ACHN (cell line): ENCODE results near the gene MBD2.
"Not testable (repeated sequence)": the region's sequence is repeated elsewhere in the genome, so short reads cannot be mapped to it uniquely, and the experiment has no call there.

ENCODE experiments used
- DNase-seq: peaks from one replicate; pipeline ENCODE4 v3.0.0-alpha.2; 2015
- in situ Hi-C: cut with HindIII; loops from 2 replicates; pipeline ENCODE4 v1.10.0; 2017; ENCODE audit warnings: low sequenced_read_pairs, low pct_ligation_motif_present, low pct_unique_long_range_greater_than_20kb

The MBD2 gene

GRCh38 chr18:54127759-54128378 is 96.6 kb downstream of the MBD2 start:
- peak; percentile 55 for DNase-seq
- in situ Hi-C loops: no loop called here

- no peak for DNase-seq
- in situ Hi-C loops: no loop called here
Measured at GRCh38 chr18:54125429-54125828, 99.0 kb downstream of the MBD2 start.

DNA sequence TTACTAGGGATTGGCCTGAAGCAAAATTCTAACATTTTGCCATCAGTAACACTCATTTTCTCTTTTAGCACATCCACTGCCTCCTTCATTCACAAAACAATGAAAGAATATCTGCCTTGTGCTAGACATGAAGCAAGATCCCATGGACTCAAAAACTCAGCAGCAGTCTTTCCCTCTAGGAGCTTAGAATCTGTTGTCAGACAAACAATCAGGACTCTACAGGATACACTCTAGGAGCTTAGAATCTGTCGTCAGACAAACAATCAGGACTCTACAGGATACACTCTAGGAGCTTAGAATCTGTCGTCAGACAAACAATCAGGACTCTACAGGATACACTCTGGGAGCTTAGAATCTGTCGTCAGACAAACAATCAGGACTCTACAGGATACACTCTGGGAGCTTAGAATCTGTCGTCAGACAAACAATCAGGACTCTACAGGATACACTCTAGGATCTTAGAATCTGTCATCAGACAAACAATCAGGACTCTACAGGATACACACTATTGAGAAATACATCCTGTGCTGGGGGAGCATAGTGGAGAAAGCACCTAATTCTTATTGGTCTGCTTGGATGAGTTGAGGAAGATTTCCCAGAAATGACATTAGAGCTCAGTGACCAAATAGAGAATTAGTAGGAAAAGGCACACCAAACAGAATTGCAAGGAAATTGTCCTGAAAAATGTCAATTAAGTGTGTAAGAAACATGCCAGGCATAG is 100.6 kb downstream of the MBD2 start:
- in situ Hi-C loops, DNase-seq: not testable (repeated sequence)

DNA sequence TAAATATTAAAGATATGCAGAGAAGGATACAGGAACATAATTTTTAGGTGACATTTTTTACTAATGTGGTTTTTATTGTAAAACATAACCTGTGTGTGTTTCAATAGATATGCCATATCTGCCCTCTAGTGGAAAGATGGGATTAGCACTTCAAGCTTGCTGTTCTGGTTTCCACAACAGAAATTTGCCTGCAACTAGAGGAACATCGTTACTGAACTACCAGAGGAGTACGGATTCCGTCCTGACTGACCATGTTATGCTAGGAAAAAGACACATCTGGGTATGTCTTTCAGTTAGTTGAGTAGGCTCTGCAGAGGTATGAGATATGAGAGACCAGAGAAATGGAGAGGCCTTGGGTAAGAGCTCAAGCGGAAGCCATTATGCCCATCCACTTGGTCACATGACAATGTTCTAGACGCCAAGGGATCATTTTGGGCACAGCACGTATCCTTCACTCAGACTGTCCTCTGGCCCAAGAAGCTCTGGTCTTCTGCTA is 104.9 kb downstream of the MBD2 start:
- DNase-seq: peak; percentile 64
- in situ Hi-C loops: no loop called here

- DNase-seq: no peak
- in situ Hi-C loops: no loop called here
Measured at GRCh38 chr18:54117853-54118773, 106.4 kb downstream of the MBD2 start.

GRCh38 chr18:54116541-54117257 is 107.8 kb downstream of the MBD2 start:
- no peak for DNase-seq
- in situ Hi-C loops: no loop called here

GRCh38 chr18:54112356-54112755 is 112.1 kb downstream of the MBD2 start:
- in situ Hi-C loops: no loop called here
- DNase-seq: no peak

DNA sequence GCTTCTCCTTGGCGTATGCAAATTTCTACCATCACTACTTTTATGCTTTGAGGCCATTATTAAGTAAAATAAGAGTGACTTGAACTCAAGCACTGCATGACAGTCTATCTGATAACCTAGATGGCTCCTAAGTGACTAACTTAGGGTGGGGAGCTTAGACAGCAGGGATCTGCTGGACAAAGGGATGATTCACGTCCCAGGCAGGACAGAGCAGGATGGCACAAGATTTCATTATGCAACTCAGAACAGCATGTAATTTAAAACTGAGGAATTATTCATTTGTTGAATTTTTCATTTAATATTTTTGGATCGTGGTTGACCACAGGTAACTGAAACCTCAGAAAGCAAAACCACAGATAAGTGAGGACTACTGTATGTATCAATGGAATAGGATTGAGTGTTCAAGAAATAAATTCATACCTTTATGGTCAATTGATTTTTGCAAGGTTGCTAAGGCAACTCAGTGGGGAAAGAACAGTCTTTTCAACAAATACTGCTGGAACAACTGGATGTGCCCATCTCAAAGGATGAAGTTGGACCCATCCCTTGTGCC is 115.3 kb downstream of the MBD2 start:
- in situ Hi-C loops: no loop called here
- DNase-seq: no peak

DNA sequence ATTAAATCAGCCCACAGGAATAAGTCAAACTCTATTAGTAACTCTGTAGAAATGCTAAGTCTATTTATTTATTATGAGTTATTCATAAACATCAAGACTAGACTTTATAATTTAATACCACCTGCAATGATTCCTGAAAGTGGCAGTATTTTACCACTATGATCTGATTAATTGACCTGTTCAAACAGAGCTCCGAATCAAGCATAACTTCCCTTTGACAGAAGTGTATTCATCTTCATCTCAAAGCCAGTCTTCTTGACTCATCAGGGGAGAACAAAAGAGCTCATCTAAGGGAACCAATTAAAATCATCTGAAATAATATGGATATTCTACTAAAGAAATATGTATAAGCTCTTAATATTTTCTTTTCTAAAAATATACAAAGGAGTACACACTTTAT is 122.3 kb downstream of the MBD2 start:
- in situ Hi-C loops: no loop called here

More for the DNA sequence above, 122.3 kb downstream of the MBD2 start:
- DNase-seq: no peak
